Stimulated activated CD8-positive, alpha-beta memory T cell treated with anti-CD3 and anti-CD28 coated beads, Interleukin-4, amount 100 ng/mL, for 48 hours (primary cell): ENCODE data around the gene MRPL10.
"Not testable (repeated sequence)": the region's sequence is repeated elsewhere in the genome, so short reads cannot be mapped to it uniquely, and the experiment has no call there.

Source experiments
- DNase-seq: peaks from one replicate; pipeline ENCODE4 v3.0.0-alpha.2; 2020

The MRPL10 gene

DNA sequence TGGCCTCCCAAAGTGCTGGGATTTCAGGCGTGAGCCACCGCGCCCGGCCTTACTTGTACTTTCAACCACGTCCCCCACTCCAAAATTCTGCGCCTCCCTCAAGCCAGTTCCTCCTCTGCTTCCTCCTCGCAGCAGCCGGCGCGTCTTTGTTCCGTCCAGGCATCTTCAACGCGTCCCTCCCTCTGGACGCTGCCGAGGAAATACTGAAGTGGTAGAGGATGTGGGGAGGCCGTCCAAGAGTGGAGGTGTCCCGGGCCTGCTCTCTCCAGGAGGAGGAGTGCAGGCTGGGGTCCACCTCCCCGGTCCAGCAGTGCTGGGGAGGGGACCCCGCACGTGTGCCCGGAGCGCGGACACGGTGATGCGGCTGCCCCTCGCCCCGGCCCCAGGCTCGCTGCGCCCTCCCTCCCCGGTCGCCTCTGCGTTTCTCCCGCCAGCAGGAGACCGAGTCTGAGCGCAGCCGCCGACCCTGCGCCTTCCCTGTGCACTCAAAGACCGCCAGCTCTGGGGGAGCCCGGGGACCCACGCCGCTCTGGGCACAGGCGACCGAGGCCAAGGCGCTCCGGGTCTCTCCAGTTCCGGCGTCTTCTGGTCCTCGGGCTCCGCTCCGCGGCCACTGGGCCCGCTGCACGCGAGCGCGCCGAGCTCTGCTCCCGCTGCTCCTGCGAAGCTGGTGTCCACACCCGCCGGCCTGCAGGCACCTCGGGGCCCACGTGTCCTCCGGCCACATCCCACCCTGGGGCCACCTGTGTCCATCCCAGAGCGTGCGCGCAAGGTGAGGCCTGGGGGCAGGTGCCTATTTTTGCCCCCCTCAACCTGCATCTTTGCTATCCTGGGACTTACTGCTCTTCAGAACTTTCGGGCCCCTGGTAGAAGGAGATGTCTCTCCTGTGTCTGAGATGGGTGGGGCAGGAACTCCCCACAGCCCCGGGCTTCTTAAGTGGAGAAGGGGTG is 41.5 kb downstream of the MRPL10 start:
- DNase-seq, result peak; percentile 77

DNA sequence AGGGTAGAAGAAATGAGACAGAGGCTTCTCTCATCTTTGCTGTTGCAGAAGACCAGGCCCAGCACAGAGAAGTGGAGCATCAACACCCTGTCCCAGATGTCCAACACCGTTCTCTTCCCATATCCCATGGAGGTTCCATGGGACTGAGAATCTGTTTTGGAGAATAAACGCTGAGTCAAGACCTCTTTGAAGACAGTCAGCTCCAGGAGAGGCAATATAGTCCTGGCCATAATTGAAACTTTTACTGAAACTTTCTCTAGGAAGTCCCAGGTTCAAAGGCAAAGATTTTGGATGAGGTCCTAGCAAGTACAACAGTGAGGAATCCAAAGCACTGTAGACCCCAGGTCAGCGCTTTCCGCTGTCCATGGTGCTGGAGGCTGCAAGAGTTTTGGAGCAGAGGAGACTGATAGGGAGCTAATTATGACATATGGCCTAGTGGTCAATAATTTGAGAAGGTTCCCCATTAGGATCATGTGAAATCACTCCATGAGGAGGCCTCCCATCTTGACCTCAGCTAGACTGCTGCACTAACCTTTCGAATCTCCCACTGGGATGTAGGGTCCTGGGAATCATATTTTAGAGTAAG is 45.7 kb downstream of the MRPL10 start:
- DNase-seq, result peak; percentile 64

DNA sequence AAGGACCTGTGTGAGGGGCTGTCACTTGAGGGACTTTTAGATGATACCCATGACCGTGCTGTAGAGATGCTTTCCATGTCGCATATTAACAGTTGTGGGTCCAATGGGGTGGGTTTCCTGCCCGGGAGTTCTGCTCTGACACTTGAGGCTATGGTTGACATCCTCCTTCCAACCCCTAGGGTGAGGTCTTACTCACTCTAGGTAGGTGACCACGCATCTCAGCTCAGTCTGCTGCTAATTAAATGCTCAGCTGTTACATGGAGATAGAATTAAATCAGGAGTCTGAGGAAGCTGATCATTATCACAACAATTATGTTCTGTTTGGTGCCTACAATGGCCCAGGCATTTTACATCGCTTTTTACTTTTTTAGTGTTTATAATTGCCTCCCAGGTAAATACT is 49.9 kb downstream of the MRPL10 start:
- no peak for DNase-seq

DNA sequence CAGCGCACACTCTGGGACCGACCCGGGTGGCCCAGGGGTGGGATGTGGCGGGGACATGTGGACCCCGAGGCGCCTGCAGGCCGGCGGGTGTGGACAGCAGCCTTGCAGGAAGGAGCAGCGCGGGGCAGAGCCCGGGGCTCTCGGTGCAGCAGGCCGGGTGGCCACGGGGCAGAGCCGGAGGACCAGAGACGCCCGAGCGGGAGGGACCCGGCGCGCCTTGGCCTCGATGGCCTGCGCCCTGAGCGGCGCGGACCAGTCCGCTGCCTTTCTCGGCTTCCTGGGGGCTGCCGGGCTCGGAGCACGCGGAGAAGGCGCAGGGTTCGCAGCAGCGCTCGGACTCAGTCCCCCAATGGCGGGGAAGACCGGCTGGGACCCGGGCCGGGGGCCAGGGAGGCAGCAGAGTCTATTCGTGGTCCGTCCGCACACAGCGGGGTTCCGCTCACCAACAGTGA is 53.1 kb downstream of the MRPL10 start:
- DNase-seq, result no peak

DNA sequence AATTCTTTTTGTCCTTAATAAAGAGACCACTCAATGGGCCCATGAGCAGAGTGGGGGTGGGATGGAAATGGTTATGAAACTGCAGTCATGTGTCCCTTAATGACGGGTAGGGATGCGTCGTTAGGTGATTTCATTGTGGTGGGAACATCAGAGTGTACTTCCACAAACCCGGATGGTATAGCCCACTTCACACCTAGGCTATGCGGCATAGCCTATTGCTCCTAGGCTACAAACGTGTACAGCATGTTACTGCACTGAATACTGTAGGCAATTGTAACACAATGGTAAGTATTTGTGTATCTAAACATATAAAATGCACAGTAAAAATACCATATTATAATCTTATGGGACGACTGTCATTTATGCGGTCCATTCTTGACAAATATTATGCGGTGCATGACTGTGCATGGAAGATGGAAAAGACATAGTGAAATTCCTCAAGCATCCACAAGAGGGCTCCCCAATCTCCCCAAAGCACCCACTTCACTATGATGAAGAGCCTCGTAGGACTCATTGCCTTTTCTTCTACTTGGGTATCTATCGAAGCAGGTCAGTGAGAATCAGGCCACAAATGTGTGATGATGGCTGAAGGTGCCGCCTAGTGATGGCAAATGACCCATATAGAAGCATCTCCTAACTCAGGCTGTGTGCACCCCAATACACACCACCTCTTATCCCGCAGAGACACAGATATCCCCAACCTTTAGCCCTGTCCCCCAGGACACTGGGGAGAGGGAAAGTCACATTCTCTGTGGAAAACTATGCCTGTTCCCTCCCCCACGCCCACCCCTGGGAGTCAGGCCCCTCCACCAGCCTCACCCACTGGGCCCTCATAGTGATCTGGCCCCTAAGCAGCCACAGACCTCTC is 54.8 kb downstream of the MRPL10 start:
- DNase-seq, result peak; percentile 38

DNA sequence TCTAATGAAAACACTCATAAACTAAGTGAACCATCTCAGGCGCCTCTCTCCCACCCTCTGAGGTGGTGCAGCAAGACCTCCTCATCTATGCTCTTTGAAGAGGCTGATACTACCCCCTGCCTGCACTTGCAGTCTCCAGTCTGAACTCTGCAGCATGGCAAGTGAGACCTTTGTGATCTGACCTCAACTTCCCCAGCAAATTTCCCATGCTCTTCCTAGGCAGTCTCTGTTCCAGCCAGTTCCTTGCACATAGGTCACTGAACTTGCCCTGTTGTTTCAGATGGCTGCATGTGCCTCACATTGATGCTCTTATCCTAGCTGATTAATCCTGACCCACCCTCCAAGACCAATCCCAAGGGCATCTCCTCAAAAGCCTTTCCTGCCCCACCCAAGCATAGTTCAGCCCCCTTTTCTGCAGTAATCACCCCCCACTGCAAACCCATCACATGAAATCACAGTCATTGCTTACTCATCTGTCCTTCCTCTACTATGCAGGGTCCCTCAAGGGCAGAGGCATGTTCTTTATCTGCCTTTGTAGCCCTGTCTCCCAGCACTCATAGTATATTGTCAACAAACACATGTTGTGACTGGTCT is 56.3 kb downstream of the MRPL10 start:
- no peak for DNase-seq

DNA sequence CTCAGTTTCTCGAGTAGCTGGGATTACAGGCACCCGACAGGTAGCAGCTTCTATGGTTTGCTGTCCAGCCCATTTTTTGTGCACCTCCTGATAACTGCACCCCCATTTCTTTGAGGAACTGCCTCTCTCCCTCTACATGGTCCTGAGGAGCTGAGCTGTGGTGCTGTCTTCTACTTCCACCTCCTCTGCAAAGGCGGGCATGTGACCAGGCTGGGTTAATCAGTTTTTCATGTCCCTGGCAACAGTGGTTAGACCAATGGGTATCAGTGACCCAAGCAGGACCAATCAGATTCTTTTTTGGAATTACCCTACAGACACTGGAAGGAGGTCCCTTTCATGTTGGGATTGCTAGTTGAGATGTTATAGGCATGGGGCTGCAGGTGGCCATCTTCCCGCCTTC is 57.0 kb downstream of the MRPL10 start:
- DNase-seq, result no peak

DNA sequence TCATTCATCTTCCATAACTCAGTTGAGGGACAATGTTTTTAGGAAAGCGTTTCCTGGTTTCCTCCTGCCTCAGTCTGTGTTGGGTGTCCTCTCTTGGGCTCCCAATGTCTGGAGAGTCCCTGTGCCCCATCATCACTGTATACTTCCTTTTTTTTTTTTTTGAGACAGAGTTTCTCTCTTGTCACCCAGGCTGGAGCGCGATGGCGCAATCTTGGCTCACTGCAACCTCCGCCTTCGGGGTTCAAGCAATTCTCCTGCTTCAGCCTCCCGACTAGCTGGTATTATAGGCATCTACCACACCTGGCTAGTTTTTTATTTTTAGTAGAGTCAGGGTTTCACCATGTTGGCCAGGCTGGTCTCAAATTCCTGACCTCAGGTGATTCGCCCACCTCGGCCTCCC is 57.7 kb downstream of the MRPL10 start:
- DNase-seq, result not testable (repeated sequence)
